GM12801 (cell line): ENCODE measurements around the gene ELAVL1.

Source experiments
- CTCF ChIP-seq: IDR thresholded peaks from one replicate; pipeline ENCODE4 v1.5.1; 2011; ENCODE audit warnings: control low read depth; ENCODE audit not compliant: insufficient read length; ENCODE audit errors: extremely low read depth

ELAVL1 gene

DNA sequence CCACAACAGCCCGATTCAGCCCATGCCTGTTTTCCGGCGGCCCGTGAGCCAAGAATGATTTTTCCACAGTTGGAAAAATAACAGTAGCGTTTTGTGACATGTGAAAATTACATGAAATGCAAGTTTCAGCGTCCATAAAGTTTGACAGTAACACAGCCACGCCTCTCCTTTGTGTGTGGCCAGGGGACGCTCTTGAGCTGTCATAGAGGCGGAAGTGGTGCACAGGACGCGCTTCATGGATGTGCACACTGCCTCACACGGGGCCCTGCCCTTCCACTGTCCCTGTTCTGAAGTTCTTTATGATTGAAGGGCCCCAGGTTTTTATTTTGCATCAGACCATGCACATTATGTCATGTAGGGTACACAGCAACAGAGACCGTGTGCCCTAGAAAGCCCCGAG lies 12.4 kb upstream of the ELAVL1 start:
- TF ChIP-seq CTCF, result no peak

DNA sequence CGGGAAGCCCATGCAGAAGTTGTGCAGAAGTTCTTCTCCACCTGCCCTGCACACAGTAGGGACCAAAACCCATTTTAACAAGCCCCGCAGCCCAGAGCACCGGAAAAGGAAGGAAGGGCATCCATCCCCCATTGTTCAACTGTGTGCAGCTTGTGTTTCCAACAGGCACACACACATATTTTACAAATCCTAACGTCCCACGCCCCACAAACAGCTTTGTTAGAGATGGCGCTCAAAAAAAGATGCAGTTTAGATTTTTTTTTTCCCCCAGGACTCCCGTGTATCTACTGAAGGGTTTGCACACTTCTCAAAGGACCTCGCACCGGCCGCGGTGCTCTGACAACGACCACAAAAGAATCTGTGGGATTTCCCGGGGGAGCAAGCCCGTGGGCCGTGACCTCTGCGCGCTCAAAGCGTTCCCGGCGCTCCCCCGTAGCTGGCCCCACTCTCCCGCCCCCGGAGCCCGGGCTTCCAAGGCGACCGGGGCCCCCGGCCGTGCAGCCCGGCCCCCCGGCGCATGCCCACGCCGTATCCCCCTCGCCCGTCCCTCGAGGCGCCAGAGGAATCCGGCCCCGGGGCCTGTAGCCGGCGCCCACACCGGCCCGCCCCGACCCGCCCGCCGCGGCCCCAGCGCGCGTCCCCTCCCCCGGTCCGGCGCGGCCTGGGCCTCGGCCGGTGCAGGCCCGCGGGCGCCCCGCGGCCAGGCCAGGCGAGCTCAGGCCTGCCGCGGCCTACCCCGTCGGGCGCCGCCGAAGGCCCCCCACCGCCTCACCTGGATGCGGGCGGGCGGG lies 523 bp downstream of the ELAVL1 start:
- no peak for TF ChIP-seq CTCF

GRCh38 chr19:8004001-8004400 lies 1.4 kb downstream of the ELAVL1 start:
- TF ChIP-seq CTCF, result no peak

DNA sequence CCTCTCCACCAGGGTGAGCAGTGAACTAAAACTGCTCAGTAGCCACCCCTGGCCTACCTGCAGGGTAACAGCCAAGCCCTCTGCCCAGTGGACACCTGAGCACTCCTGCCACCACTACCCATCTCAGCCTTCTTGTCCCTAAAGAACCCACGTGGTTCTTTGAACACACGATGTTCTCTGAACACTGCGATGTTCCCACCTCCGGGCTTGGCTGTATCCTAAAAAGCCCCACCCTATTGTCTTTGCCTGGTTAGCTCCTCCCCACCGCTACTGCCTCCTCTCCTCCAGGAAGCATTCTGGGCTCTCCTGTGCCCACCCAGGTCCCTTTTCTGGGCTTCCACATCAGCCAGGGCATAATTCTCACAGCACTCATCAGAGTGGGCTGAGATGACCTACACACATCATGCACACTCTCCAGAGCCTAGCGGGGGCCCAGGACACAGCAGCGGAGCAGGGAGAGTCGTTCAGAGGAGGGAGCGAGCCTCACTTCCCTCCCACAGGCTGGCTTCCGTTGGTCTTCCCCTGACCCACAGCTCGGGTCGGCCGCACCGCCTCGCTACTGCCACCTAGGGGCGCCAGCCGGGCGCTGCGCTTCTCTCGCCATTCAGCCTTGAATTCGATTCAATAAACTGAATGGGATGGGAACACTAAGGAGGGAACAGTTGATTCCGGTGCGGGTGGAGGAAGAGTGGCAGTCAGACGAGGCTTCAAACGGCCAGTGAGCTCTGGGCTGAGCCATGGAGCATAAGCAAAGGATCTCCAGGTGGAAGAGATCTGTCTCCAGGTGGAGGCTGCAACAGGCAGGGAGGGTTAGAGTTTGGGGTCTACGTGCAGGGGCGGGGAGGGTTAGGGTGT lies 3.2 kb downstream of the ELAVL1 start:
- no peak for TF ChIP-seq CTCF

DNA sequence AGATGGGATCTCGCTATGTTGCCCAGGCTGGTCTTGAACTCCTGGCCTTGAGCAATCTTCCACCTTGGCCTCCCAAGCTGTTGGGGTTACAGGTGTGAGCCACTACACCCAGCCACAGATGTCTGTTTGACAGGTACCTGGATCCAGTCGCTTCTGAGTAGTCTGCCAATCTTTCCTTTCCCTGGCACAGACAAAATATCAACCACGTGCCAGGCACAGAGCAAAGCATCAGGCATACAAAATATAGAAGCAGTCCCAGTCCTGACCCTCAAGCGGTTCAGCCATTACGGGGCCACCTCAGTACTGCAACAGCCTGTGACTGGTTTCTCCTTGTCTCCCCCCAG lies 3.8 kb downstream of the ELAVL1 start:
- no peak for TF ChIP-seq CTCF

DNA sequence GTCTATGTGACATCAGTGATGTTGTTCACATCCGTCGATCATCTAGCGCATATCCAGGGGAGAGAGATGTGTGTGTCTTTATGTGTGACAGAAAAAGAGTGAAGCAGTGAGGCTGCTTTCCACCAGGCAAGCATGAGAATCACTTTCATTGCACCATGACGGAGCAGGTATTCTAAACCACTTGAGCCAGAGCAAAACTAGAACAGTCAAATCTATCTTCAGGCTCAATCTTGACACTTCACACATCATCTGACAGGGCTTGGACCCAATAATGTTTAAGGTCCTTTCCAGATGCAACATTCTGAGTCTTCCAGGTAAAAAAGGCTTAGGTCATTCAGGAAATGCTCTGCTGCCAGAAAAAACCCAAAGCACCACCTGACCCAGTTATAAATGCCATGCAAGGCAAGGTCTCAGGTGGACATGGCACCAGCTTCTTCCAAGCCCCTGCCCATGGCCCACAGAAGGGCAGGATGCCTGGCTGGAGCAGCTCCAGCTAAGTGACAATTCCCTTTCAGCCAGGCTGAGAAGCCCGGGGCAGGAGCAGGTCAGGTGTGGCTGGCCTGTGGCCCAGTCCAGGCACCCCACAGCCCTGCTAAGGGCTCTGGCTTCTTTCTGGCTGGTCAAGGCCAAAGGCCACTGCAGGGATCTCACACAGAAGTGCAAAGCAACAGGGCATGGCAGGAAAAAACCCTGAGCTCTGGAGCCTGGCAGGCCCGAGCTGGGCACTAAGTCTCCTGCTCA lies 5.0 kb downstream of the ELAVL1 start:
- TF ChIP-seq CTCF, result no peak

DNA sequence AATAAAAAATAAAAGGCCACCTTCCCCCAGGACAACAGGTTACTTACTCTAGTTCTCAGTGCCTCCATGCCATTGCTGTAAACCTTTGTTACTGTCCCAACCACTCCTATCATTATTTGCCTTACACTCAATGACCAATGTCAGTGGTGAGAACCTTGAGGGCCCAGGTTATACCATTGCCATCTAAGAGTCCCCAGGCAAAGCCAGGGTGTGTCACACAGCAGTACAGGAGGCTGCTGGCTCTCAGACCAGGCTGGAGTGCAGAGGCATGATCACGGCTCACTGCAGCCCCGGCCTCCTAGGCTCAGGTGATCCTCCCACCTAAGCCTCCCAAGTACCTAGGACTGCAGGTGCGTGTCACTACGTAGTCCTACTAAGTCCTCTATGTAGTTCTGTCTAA lies 6.1 kb downstream of the ELAVL1 start:
- no peak for TF ChIP-seq CTCF
